ENCODE data around the gene SPRR2A.

- TF ChIP-seq POLR2A (IDR thresholded peaks at IDR 0.05; ENCODE audit: low read length) = no peak
- no peak for TF ChIP-seq GATA1 (IDR thresholded peaks at IDR 0.05; ENCODE audit: low read depth, low read length)
Measured at GRCh38 chr1:153030895-153031294, 26.4 kb downstream of the SPRR2A start, which contains the start of gene SPRR1B.

Data from erythroblast (primary cell).